ENCODE results near the gene GRM1.

GRM1 gene

GRCh38 chr6:146484411-146484810, 455.5 kb downstream of the GRM1 start:
- TF ChIP-seq BACH2 (CRISPR knock-in tag; IDR thresholded peaks at IDR 0.05; ENCODE audit: borderline replicate concordance) (no peak), ARNTL (CRISPR knock-in tag; IDR thresholded peaks at IDR 0.05; ENCODE audit: borderline replicate concordance, low read depth) (no peak), ZNF565 (CRISPR knock-in tag; conservative IDR thresholded peaks at IDR 0.05; ENCODE audit: low read depth) (no peak), ISL1 (CRISPR knock-in tag; IDR thresholded peaks at IDR 0.05) (no peak), OSR1 (CRISPR knock-in tag; IDR thresholded peaks at IDR 0.05) (no peak)
- TF ChIP-seq, protein P1, sequence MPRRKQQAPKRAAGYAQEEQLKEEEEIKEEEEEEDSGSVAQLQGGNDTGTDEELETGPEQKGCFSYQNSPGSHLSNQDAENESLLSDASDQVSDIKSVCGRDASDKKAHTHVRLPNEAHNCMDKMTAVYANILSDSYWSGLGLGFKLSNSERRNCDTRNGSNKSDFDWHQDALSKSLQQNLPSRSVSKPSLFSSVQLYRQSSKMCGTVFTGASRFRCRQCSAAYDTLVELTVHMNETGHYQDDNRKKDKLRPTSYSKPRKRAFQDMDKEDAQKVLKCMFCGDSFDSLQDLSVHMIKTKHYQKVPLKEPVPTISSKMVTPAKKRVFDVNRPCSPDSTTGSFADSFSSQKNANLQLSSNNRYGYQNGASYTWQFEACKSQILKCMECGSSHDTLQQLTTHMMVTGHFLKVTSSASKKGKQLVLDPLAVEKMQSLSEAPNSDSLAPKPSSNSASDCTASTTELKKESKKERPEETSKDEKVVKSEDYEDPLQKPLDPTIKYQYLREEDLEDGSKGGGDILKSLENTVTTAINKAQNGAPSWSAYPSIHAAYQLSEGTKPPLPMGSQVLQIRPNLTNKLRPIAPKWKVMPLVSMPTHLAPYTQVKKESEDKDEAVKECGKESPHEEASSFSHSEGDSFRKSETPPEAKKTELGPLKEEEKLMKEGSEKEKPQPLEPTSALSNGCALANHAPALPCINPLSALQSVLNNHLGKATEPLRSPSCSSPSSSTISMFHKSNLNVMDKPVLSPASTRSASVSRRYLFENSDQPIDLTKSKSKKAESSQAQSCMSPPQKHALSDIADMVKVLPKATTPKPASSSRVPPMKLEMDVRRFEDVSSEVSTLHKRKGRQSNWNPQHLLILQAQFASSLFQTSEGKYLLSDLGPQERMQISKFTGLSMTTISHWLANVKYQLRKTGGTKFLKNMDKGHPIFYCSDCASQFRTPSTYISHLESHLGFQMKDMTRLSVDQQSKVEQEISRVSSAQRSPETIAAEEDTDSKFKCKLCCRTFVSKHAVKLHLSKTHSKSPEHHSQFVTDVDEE (CRISPR knock-in tag; IDR thresholded peaks at IDR 0.05), result no peak
- no peak for ATAC-seq

All from SK-N-SH treated with all-trans-retinoic acid at 6 μM for 48 hours (cell line).